ENCODE data around the gene PRCD. TPM values are rescaled to one million over a fixed set of nuclear protein-coding genes. Genes with fewer than 3 reads are reported as not detected.
"Not testable (repeated sequence)": the region's sequence is repeated elsewhere in the genome, so short reads cannot be mapped to it uniquely, and the experiment has no call there.

Gene PRCD
- total RNA-seq, 1 donor from 2014 or later: 0.75 TPM

- Mint-ChIP-seq H3K27ac (ENCODE audit: unreplicated experiment) (no peak overlapping the region), H3K4me3 (no peak overlapping the region), H3K4me1 (no peaks in the 10 kb centered on the region), H3K36me3 (ENCODE audit: low read depth) (no peaks in the 10 kb centered on the region), H3K27me3 (ENCODE audit: low read depth) (peaks cover 6% of the 10 kb centered on the region), H3K9me3 (no peaks in the 10 kb centered on the region)
- no peak for DNase-seq (ENCODE audit: low read depth, low spot score)
- no peak for TF ChIP-seq CTCF (conservative IDR thresholded peaks at IDR 0.05)
Observed at GRCh38 chr17:76513306-76513692, 26.5 kb upstream of the PRCD start.

- not testable (repeated sequence) for H3K27me3 Mint-ChIP-seq (ENCODE audit: low read depth); H3K9me3 Mint-ChIP-seq; H3K4me1 Mint-ChIP-seq; H3K27ac Mint-ChIP-seq (ENCODE audit: unreplicated experiment); H3K4me3 Mint-ChIP-seq; H3K36me3 Mint-ChIP-seq (ENCODE audit: low read depth); DNase-seq (ENCODE audit: low read depth, low spot score)
Observed at GRCh38 chr17:76514355-76514754, 25.5 kb upstream of the PRCD start.

GRCh38 chr17:76515274-76515949, 24.4 kb upstream of the PRCD start:
- no peaks in the 10 kb centered on the region for H3K4me1 Mint-ChIP-seq
- H3K4me3 Mint-ChIP-seq: no peak overlapping the region

GRCh38 chr17:76517638-76518038, 22.2 kb upstream of the PRCD start:
- Mint-ChIP-seq H3K9me3 (no peaks in the 10 kb centered on the region), H3K4me3 (no peak overlapping the region), H3K36me3 (ENCODE audit: low read depth) (no peaks in the 10 kb centered on the region), H3K4me1 (no peaks in the 10 kb centered on the region), H3K27me3 (ENCODE audit: low read depth) (no peaks in the 10 kb centered on the region), H3K27ac (ENCODE audit: unreplicated experiment) (no peak overlapping the region)
- TF ChIP-seq CTCF (conservative IDR thresholded peaks at IDR 0.05): no peak
- DNase-seq (ENCODE audit: low read depth, low spot score): no peak

More at GRCh38 chr17:76515274-76515949, 24.4 kb upstream of the PRCD start:
- TF ChIP-seq CTCF (conservative IDR thresholded peaks at IDR 0.05): no peak
- Mint-ChIP-seq H3K9me3 (no peaks in the 10 kb centered on the region), H3K27ac (ENCODE audit: unreplicated experiment) (no peak overlapping the region), H3K36me3 (ENCODE audit: low read depth) (no peaks in the 10 kb centered on the region), H3K27me3 (ENCODE audit: low read depth) (no peaks in the 10 kb centered on the region)
- no peak for DNase-seq (ENCODE audit: low read depth, low spot score)

GRCh38 chr17:76519048-76519966, 20.5 kb upstream of the PRCD start:
- peaks cover 6% of the 10 kb centered on the region for H3K4me1 Mint-ChIP-seq
- no peaks in the 10 kb centered on the region for H3K36me3 Mint-ChIP-seq (ENCODE audit: low read depth)
- DNase-seq (ENCODE audit: low read depth, low spot score): no peak
- H3K9me3 Mint-ChIP-seq: no peaks in the 10 kb centered on the region
- H3K4me3 Mint-ChIP-seq: no peak overlapping the region
- peak overlapping the region; percentile 57 for H3K27ac Mint-ChIP-seq (ENCODE audit: unreplicated experiment)
- peaks cover 2% of the 10 kb centered on the region for H3K27me3 Mint-ChIP-seq (ENCODE audit: low read depth)
- no peak for TF ChIP-seq CTCF (conservative IDR thresholded peaks at IDR 0.05)

GRCh38 chr17:76521262-76521661, 18.6 kb upstream of the PRCD start:
- Mint-ChIP-seq H3K36me3 (ENCODE audit: low read depth) (no peaks in the 10 kb centered on the region), H3K27me3 (ENCODE audit: low read depth) (peaks cover 4% of the 10 kb centered on the region), H3K4me3 (no peak overlapping the region), H3K27ac (ENCODE audit: unreplicated experiment) (no peak overlapping the region), H3K4me1 (peaks cover 14% of the 10 kb centered on the region), H3K9me3 (no peaks in the 10 kb centered on the region)
- TF ChIP-seq CTCF (conservative IDR thresholded peaks at IDR 0.05): no peak
- no peak for DNase-seq (ENCODE audit: low read depth, low spot score)

GRCh38 chr17:76521683-76522082, 18.2 kb upstream of the PRCD start:
- DNase-seq (ENCODE audit: low read depth, low spot score); H3K9me3 Mint-ChIP-seq; H3K4me3 Mint-ChIP-seq; H3K27ac Mint-ChIP-seq (ENCODE audit: unreplicated experiment); H3K27me3 Mint-ChIP-seq (ENCODE audit: low read depth); H3K36me3 Mint-ChIP-seq (ENCODE audit: low read depth): not testable (repeated sequence)
- peaks cover 14% of the 10 kb centered on the region for H3K4me1 Mint-ChIP-seq
